ENCODE measurements around the gene GOLM1.
"Not testable (repeated sequence)": the region's sequence is repeated elsewhere in the genome, so short reads cannot be mapped to it uniquely, and the experiment has no call there.

GOLM1 gene, protein sequence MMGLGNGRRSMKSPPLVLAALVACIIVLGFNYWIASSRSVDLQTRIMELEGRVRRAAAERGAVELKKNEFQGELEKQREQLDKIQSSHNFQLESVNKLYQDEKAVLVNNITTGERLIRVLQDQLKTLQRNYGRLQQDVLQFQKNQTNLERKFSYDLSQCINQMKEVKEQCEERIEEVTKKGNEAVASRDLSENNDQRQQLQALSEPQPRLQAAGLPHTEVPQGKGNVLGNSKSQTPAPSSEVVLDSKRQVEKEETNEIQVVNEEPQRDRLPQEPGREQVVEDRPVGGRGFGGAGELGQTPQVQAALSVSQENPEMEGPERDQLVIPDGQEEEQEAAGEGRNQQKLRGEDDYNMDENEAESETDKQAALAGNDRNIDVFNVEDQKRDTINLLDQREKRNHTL

DNA sequence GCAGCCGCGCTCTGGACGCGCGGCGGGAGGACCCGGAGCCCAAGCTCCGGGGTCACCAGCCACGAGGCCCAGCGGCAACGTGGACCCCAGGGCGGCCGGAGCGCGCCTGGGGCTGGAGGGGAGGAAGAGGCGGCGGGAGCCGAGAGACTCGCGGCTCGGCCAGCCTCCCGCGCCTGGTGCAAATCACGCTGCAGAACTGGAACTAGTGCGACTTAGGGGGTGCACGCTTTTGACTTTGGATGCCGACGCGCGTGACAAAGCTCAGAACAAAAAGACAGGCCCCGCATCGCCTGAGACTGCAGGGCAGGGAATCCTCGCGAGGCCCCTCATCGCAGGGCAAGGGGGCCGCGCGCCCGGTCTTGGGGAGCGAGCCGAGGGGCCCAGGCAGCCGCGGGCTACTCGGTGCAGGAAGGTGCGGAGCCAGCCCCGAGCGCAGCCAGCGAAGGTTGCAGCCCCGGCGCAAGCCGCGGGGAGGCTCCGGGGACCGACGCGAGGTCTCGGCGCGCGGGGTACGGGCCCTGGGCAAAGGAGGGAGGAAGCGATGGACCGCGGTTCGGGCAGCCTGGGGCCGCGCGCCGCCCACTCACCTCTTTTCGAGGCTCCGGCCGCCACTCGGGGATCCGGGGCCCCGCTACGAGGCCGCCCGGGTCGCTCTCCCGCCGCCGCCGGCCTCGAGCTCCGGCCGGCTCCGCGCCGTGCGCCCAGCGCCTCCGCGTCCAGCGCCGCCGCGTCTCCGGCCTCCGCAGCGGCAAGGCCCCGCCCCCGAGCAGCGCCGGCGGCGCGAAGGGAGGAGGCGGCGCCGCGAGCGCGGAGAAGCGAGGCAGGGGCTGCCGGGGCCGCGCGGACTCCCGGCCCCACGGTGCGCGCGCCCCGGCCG, at the start of gene GOLM1:
Gene GOLM1, minus strand, starts transcription at position 735 of the 877 bp plus-strand sequence. CDS start 20,238 bp downstream, outside the sequence.
- Histone ChIP-seq H3K36me3 (ENCODE audit: insufficient read depth, low read length) (no peaks in the 10 kb centered on the region), H3K79me2 (ENCODE audit: control insufficient read depth, insufficient read depth, low read length, unreplicated experiment) (peaks cover 45% of the 10 kb centered on the region), H3K27me3 (ENCODE audit: insufficient read depth, low read length) (no peaks in the 10 kb centered on the region), H3K4me1 (ENCODE audit: control insufficient read depth, insufficient read depth, low read length, unreplicated experiment) (peaks cover 20% of the 10 kb centered on the region), H3K27ac (ENCODE audit: low read depth, low read length) (peak within 1 kb of the TSS; percentile 63), H2AFZ (ENCODE audit: low read length, unreplicated experiment) (peak within 1 kb of the TSS; percentile 99), H3K4me3 (ENCODE audit: low read depth, low read length) (peak within 1 kb of the TSS; percentile 100)

DNA sequence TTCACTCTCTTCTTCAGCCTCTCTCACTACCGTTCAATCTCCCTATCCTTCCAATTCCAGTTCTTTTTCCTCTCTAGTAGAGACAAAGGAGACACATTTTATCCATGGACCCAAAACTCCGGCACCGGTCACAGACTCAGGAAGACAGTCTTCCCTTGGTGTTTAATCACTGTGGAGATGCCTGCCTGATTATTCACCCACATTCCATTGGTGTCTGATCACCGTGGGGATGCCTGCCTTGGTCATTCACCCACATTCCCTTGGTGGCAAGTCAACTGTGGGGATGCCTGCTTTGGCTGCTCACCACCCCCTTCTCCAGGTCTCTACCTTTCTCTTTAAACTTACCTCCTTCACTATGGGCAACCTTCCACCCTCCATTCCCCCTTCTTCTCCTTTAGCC, 47.3 kb upstream of the GOLM1 start:
- not testable (repeated sequence) for H3K4me3 ChIP-seq (ENCODE audit: low read depth, low read length); H3K27ac ChIP-seq (ENCODE audit: low read depth, low read length); H3K4me1 ChIP-seq (ENCODE audit: control insufficient read depth, insufficient read depth, low read length, unreplicated experiment); H3K27me3 ChIP-seq (ENCODE audit: insufficient read depth, low read length); H2AFZ ChIP-seq (ENCODE audit: low read length, unreplicated experiment); H3K36me3 ChIP-seq (ENCODE audit: insufficient read depth, low read length); H3K79me2 ChIP-seq (ENCODE audit: control insufficient read depth, insufficient read depth, low read length, unreplicated experiment)

DNA sequence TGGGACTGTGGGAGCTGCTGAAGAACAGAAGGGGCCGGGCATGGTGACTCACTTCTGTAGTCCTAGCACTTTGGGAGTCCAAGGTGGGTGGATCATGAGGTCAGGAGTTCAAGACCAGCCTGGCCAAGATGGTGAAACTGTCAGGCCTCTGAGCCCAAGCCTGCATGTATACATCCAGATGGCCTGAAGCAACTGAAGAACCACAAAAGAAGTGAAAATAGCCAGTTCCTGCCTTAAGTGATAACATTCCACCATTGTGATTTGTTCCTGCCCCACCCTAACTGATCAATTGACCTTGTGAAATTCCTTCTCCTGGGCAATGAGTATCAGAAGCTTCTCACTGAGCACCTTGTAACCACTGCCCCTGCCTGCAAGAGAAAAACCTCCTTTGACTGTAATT, 46.6 kb upstream of the GOLM1 start:
- H3K27me3 ChIP-seq (ENCODE audit: insufficient read depth, low read length); H3K79me2 ChIP-seq (ENCODE audit: control insufficient read depth, insufficient read depth, low read length, unreplicated experiment); H2AFZ ChIP-seq (ENCODE audit: low read length, unreplicated experiment); H3K27ac ChIP-seq (ENCODE audit: low read depth, low read length); H3K36me3 ChIP-seq (ENCODE audit: insufficient read depth, low read length); H3K4me1 ChIP-seq (ENCODE audit: control insufficient read depth, insufficient read depth, low read length, unreplicated experiment); H3K4me3 ChIP-seq (ENCODE audit: low read depth, low read length): not testable (repeated sequence)

GRCh38 chr9:86142973-86143372, 43.6 kb upstream of the GOLM1 start:
- Histone ChIP-seq H2AFZ (ENCODE audit: low read length, unreplicated experiment) (no peak overlapping the region), H3K4me1 (ENCODE audit: control insufficient read depth, insufficient read depth, low read length, unreplicated experiment) (peaks cover 4% of the 10 kb centered on the region), H3K27me3 (ENCODE audit: insufficient read depth, low read length) (no peaks in the 10 kb centered on the region), H3K27ac (ENCODE audit: low read depth, low read length) (no peak overlapping the region), H3K4me3 (ENCODE audit: low read depth, low read length) (no peak overlapping the region), H3K36me3 (ENCODE audit: insufficient read depth, low read length) (no peaks in the 10 kb centered on the region), H3K79me2 (ENCODE audit: control insufficient read depth, insufficient read depth, low read length, unreplicated experiment) (no peaks in the 10 kb centered on the region)

DNA sequence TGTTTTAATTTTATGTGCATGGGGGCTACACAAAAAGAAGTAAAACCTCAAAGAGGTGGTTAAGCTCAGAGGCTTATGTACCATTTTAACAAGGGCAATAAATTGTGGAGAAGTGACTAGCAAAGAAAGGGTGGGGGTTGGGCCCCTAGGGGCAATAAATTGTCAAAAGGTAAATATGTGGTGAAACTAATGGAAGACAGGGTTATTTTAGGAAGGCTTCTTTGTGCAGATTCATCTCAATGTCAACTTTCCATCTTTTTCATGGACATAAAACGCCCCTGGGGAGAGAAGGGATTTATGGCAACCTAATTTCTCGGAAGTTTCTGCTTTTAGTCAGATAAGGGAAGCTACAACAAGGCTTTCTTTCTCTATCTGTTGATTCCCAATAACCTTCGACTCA, 42.5 kb upstream of the GOLM1 start:
- H3K4me1 ChIP-seq (ENCODE audit: control insufficient read depth, insufficient read depth, low read length, unreplicated experiment): peaks cover 4% of the 10 kb centered on the region
- no peak overlapping the region for H3K4me3 ChIP-seq (ENCODE audit: low read depth, low read length)
- H3K27ac ChIP-seq (ENCODE audit: low read depth, low read length): no peak overlapping the region
- H3K79me2 ChIP-seq (ENCODE audit: control insufficient read depth, insufficient read depth, low read length, unreplicated experiment): no peaks in the 10 kb centered on the region
- no peaks in the 10 kb centered on the region for H3K27me3 ChIP-seq (ENCODE audit: insufficient read depth, low read length)
- H3K36me3 ChIP-seq (ENCODE audit: insufficient read depth, low read length): no peaks in the 10 kb centered on the region
- no peak overlapping the region for H2AFZ ChIP-seq (ENCODE audit: low read length, unreplicated experiment)

- Histone ChIP-seq H3K4me1 (ENCODE audit: control insufficient read depth, insufficient read depth, low read length, unreplicated experiment) (no peaks in the 10 kb centered on the region), H3K27me3 (ENCODE audit: insufficient read depth, low read length) (no peaks in the 10 kb centered on the region), H2AFZ (ENCODE audit: low read length, unreplicated experiment) (no peak overlapping the region), H3K36me3 (ENCODE audit: insufficient read depth, low read length) (no peaks in the 10 kb centered on the region), H3K27ac (ENCODE audit: low read depth, low read length) (no peak overlapping the region), H3K4me3 (ENCODE audit: low read depth, low read length) (no peak overlapping the region), H3K79me2 (ENCODE audit: control insufficient read depth, insufficient read depth, low read length, unreplicated experiment) (no peaks in the 10 kb centered on the region)
These were observed 36.0 kb upstream of the GOLM1 start for GRCh38 chr9:86135371-86135770.

- no peaks in the 10 kb centered on the region for H3K79me2 ChIP-seq (ENCODE audit: control insufficient read depth, insufficient read depth, low read length, unreplicated experiment)
- H3K36me3 ChIP-seq (ENCODE audit: insufficient read depth, low read length): no peaks in the 10 kb centered on the region
- H3K27me3 ChIP-seq (ENCODE audit: insufficient read depth, low read length): no peaks in the 10 kb centered on the region
- no peak overlapping the region for H3K4me3 ChIP-seq (ENCODE audit: low read depth, low read length)
- no peak overlapping the region for H2AFZ ChIP-seq (ENCODE audit: low read length, unreplicated experiment)
- H3K27ac ChIP-seq (ENCODE audit: low read depth, low read length): no peak overlapping the region
- H3K4me1 ChIP-seq (ENCODE audit: control insufficient read depth, insufficient read depth, low read length, unreplicated experiment): no peaks in the 10 kb centered on the region
These were observed 35.0 kb upstream of the GOLM1 start for GRCh38 chr9:86134361-86134760.

- H3K4me3 ChIP-seq (ENCODE audit: low read depth, low read length): no peak overlapping the region
- H3K36me3 ChIP-seq (ENCODE audit: insufficient read depth, low read length): no peaks in the 10 kb centered on the region
- H2AFZ ChIP-seq (ENCODE audit: low read length, unreplicated experiment): no peak overlapping the region
- H3K27me3 ChIP-seq (ENCODE audit: insufficient read depth, low read length): peaks cover 5% of the 10 kb centered on the region; the same call in 1 of the 2 replicates
- peaks cover 14% of the 10 kb centered on the region for H3K4me1 ChIP-seq (ENCODE audit: control insufficient read depth, insufficient read depth, low read length, unreplicated experiment)
- no peaks in the 10 kb centered on the region for H3K79me2 ChIP-seq (ENCODE audit: control insufficient read depth, insufficient read depth, low read length, unreplicated experiment)
- no peak overlapping the region for H3K27ac ChIP-seq (ENCODE audit: low read depth, low read length)
These were observed 29.0 kb upstream of the GOLM1 start for GRCh38 chr9:86128235-86128822.

DNA sequence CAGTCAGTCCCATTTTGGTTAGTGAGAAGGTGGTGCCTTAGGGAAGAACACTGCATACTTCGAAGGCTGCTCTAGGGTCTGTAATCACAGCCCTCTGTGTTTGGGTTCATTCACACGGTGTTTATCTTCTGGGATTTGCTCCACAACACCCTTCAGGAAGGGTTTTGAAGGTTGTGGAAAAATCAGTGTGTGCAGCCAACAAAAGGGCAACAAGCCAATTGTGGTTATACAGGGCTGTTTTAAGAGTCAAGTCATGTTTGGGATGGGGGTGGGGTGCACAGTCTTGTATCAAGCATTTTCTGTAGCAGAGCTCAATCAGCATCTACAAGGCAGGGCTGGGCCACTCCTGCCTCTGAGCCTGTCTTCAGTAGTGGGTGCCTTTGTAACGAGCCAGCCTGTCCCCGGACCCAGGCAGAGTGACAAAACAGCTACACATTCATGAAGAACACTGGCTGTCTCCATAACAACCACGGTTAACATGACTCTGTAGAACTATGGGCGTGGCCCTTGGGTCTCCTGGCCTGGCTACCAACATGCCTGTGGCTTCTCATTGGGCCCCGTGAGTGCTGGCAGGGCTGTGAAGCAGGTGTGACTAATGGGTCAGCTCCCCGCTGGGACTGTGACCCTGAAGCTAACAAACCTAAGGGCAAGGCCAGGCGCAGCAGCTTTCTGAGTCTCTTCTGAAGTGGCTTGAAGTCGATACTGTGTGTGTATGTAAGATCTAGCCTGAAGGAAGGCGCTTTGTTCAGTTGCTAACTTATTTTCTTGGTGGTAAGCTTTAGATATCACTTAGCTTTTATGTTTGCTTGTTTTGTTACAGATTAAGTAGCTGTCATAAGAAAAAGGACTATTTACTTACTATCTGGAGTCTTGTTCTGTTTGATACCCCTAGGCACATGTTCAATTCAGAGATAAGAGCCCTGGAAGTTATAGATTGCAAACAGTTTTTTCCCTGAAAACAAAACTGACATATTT, 27.9 kb upstream of the GOLM1 start:
- peak overlapping the region; percentile 29; the same call in 1 of the 2 replicates for H3K27ac ChIP-seq (ENCODE audit: low read depth, low read length)
- no peak overlapping the region for H3K4me3 ChIP-seq (ENCODE audit: low read depth, low read length)

GRCh38 chr9:86122311-86122710, 23.0 kb upstream of the GOLM1 start:
- peaks cover 8% of the 10 kb centered on the region; the same call in 1 of the 2 replicates for H3K27me3 ChIP-seq (ENCODE audit: insufficient read depth, low read length)
- no peak overlapping the region for H3K4me3 ChIP-seq (ENCODE audit: low read depth, low read length)
- H3K36me3 ChIP-seq (ENCODE audit: insufficient read depth, low read length): no peaks in the 10 kb centered on the region
- no peak overlapping the region for H3K27ac ChIP-seq (ENCODE audit: low read depth, low read length)
- peaks cover 9% of the 10 kb centered on the region for H3K4me1 ChIP-seq (ENCODE audit: control insufficient read depth, insufficient read depth, low read length, unreplicated experiment)
- no peaks in the 10 kb centered on the region for H3K79me2 ChIP-seq (ENCODE audit: control insufficient read depth, insufficient read depth, low read length, unreplicated experiment)
- no peak overlapping the region for H2AFZ ChIP-seq (ENCODE audit: low read length, unreplicated experiment)

More for the DNA sequence above, 27.9 kb upstream of the GOLM1 start:
- Histone ChIP-seq H3K27me3 (ENCODE audit: insufficient read depth, low read length) (peaks cover 5% of the 10 kb centered on the region; the same call in 1 of the 2 replicates), H3K79me2 (ENCODE audit: control insufficient read depth, insufficient read depth, low read length, unreplicated experiment) (no peaks in the 10 kb centered on the region), H3K36me3 (ENCODE audit: insufficient read depth, low read length) (no peaks in the 10 kb centered on the region), H3K4me1 (ENCODE audit: control insufficient read depth, insufficient read depth, low read length, unreplicated experiment) (peaks cover 14% of the 10 kb centered on the region), H2AFZ (ENCODE audit: low read length, unreplicated experiment) (peak overlapping the region; percentile 20)
